AG04450 (cell line): Measurements from ENCODE around the gene GUCY1A2. TPM values are rescaled to one million over a fixed set of nuclear protein-coding genes. Genes with fewer than 3 reads are reported as not detected.
"Not testable (repeated sequence)": the region's sequence is repeated elsewhere in the genome, so short reads cannot be mapped to it uniquely, and the experiment has no call there.

ENCODE experiments used
- CTCF ChIA-PET: fragments of 300-600, 350-600 bp; formaldehyde crosslinking; extraction: SDS; loops from one replicate; lab custom pipeline; 2022; ENCODE audit warnings: antibody characterized with exemption, inconsistent platforms; lab: Charles Lee
- POLR2A ChIA-PET: fragments of 350-600 bp; formaldehyde crosslinking; extraction: SDS; loops from one replicate; lab custom pipeline; 2021; ENCODE audit warnings: antibody characterized with exemption, inconsistent platforms; lab: Yijun Ruan, JAX
- DNase-seq: peaks from one replicate; pipeline ENCODE4 v3.0.0-alpha.2; 2011; ENCODE audit warnings: low read depth, low spot score
- H3K27ac ChIP-seq: one replicate; pipeline ENCODE4 v1.5.1; 2012; ENCODE audit warnings: low read depth, low read length, control low read depth
- H3K27me3 ChIP-seq: one replicate; pipeline ENCODE4 v1.6.0; 2012; ENCODE audit warnings: low read length; ENCODE audit not compliant: control insufficient read depth, insufficient read depth
- H3K4me3 ChIP-seq: 2 replicates; pipeline ENCODE4 v1.5.1; 2011; ENCODE audit warnings: mild to moderate bottlenecking, low read depth, low read length, control low read depth
- H3K9me3 ChIP-seq: 2 replicates; pipeline ENCODE4 v1.5.1; 2012; ENCODE audit warnings: low read length; ENCODE audit not compliant: control insufficient read depth, insufficient read depth
- CTCF ChIP-seq: IDR thresholded peaks from 2 replicates; pipeline ENCODE4 v1.5.1; 2011; ENCODE audit warnings: low read depth, low read length, control low read depth, inconsistent platforms
- polyA plus RNA-seq: library from polyadenylated mRNA; depleted of rRNA; stranded (reverse); fragments of >200 nt; gene quantifications from 2 replicates; pipeline ENCODE4 v1.2.3, GENCODE V29; 2011

Gene GUCY1A2
- polyA plus RNA-seq, 1 experiment: 0.04 TPM

GRCh38 chr11:106794058-106794457 is 224.2 kb downstream of the GUCY1A2 start:
- Histone ChIP-seq H3K27me3 (no peaks in the 10 kb centered on the region), H3K27ac (no peak overlapping the region), H3K4me3 (no peak overlapping the region), H3K9me3 (no peaks in the 10 kb centered on the region)
- CTCF ChIA-PET: no interaction called here
- no peak for TF ChIP-seq CTCF
- POLR2A ChIA-PET: no interaction called here
- DNase-seq: no peak

GRCh38 chr11:106789406-106789805 is 228.9 kb downstream of the GUCY1A2 start:
- POLR2A ChIA-PET: no interaction called here
- CTCF ChIA-PET: no interaction called here
- TF ChIP-seq CTCF: no peak
- Histone ChIP-seq H3K4me3 (no peak overlapping the region), H3K9me3 (no peaks in the 10 kb centered on the region), H3K27me3 (no peaks in the 10 kb centered on the region), H3K27ac (no peak overlapping the region)
- no peak for DNase-seq

GRCh38 chr11:106787454-106787853 is 230.8 kb downstream of the GUCY1A2 start:
- H3K4me3 ChIP-seq: no peak overlapping the region
- TF ChIP-seq CTCF: no peak
- no peak for DNase-seq
- H3K9me3 ChIP-seq: no peaks in the 10 kb centered on the region
- no peaks in the 10 kb centered on the region for H3K27me3 ChIP-seq
- H3K27ac ChIP-seq: no peak overlapping the region
- CTCF ChIA-PET: no interaction called here
- POLR2A ChIA-PET: no interaction called here

GRCh38 chr11:106785913-106786650 is 232.2 kb downstream of the GUCY1A2 start:
- Histone ChIP-seq H3K27ac (no peak overlapping the region), H3K9me3 (no peaks in the 10 kb centered on the region), H3K27me3 (no peaks in the 10 kb centered on the region), H3K4me3 (no peak overlapping the region)
- CTCF ChIA-PET: no interaction called here
- POLR2A ChIA-PET: no interaction called here
- TF ChIP-seq CTCF: no peak
- DNase-seq: no peak

- H3K27me3 ChIP-seq, DNase-seq, H3K4me3 ChIP-seq, POLR2A ChIA-PET, CTCF ChIA-PET, H3K27ac ChIP-seq, H3K9me3 ChIP-seq: not testable (repeated sequence)
These were observed 241.0 kb downstream of the GUCY1A2 start for GRCh38 chr11:106777302-106777701.
